NCI-H82 treated with DMSO at 0.1 percent for 48 hours (cell line): ENCODE measurements around the gene SLC2A6.

Experiments used
- DNase-seq: peaks from one replicate; lab custom pipeline; 2025; ENCODE audit not compliant: unreplicated experiment; lab: John Stamatoyannopoulos, UW

The SLC2A6 gene, protein sequence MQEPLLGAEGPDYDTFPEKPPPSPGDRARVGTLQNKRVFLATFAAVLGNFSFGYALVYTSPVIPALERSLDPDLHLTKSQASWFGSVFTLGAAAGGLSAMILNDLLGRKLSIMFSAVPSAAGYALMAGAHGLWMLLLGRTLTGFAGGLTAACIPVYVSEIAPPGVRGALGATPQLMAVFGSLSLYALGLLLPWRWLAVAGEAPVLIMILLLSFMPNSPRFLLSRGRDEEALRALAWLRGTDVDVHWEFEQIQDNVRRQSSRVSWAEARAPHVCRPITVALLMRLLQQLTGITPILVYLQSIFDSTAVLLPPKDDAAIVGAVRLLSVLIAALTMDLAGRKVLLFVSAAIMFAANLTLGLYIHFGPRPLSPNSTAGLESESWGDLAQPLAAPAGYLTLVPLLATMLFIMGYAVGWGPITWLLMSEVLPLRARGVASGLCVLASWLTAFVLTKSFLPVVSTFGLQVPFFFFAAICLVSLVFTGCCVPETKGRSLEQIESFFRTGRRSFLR

GRCh38 chr9:133478851-133479711 lies at the start of gene SLC2A6:
Gene SLC2A6, minus strand, starts transcription at chr9:133479099. Its CDS starts 40 bp downstream, at chr9:133479059.
- DNase-seq: peak; percentile 36

- no peak for DNase-seq
Observed at GRCh38 chr9:133528001-133528875, 49.3 kb upstream of the SLC2A6 start.

- DNase-seq: no peak
Observed at GRCh38 chr9:133527444-133527920, 48.6 kb upstream of the SLC2A6 start.

DNA sequence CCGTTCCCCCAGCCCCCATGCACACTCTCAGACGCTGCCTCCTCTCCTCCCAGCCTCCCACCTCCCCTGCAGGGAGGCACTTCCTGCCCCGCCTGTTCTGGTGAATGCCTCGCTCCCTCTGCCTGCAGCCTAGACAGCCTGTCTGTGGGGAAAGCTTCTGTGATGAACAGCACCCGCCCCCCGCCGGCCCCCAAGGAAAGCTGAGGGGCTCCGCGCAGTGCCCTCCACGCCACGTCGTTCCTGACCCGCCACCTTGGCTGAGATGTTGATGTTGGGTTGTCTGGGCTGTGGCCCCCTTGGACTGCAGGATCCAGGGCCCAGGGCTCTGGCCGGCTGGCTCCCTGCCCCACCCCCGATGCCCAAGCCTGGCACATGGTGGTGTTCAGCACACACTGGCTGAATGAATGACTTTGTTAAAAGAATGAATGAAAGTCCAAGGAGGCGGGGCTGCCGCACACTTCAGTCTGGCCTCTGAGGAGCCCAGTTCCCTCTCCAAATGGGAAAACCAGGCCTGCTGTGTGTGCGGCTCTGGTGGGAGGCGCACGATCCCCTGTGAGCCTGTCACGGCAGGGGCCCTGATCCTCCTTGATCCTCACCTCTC lies 47.9 kb upstream of the SLC2A6 start:
- DNase-seq: no peak

DNA sequence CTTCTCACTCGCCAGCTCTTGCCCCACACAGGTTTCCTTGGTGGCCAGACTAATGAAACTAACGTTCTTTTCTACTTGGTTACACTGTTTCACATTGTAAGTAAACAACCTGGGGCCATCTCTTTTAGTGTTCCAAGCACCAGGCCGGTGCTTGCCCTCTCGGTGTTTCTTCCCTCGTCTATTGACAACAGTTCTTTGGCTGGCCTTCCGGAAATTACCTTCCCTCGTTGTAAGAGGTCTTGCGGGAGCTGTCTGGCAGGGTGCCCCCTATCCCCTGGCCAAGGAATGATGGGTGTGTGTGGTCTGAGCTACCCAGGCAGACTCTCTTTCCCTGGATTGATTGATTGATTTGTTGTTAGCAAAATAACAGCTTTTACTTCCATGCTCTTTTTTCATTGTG lies 46.8 kb upstream of the SLC2A6 start:
- no peak for DNase-seq

- DNase-seq: no peak
Observed at GRCh38 chr9:133524679-133525228, 45.9 kb upstream of the SLC2A6 start, which contains the start of gene MYMK. Gene MYMK, minus strand, starts transcription at chr9:133524959. Its CDS starts 115 bp downstream, at chr9:133524844.

DNA sequence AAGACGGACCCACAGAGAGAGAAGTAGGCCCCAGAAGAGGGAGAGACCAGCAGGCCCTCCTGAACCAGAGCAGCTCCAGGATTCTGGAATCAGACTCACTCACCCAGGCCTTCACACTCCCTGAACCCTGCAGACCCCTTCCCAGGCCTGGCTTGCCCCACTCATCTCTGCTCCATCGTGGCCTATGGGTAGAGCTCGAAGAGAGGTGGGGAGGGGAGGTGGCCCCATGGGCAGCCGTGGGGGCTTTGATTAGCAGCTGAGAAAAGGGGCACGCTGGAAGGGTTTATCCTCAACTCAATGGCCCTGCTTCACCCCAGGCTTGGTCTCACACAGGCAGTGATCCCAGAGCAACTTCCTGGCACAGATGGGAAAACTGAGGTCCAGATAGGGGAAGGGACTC lies 45.2 kb upstream of the SLC2A6 start:
- no peak for DNase-seq

GRCh38 chr9:133523106-133523505 lies 44.2 kb upstream of the SLC2A6 start:
- no peak for DNase-seq

GRCh38 chr9:133522073-133522910 lies 43.4 kb upstream of the SLC2A6 start:
- DNase-seq: no peak

DNA sequence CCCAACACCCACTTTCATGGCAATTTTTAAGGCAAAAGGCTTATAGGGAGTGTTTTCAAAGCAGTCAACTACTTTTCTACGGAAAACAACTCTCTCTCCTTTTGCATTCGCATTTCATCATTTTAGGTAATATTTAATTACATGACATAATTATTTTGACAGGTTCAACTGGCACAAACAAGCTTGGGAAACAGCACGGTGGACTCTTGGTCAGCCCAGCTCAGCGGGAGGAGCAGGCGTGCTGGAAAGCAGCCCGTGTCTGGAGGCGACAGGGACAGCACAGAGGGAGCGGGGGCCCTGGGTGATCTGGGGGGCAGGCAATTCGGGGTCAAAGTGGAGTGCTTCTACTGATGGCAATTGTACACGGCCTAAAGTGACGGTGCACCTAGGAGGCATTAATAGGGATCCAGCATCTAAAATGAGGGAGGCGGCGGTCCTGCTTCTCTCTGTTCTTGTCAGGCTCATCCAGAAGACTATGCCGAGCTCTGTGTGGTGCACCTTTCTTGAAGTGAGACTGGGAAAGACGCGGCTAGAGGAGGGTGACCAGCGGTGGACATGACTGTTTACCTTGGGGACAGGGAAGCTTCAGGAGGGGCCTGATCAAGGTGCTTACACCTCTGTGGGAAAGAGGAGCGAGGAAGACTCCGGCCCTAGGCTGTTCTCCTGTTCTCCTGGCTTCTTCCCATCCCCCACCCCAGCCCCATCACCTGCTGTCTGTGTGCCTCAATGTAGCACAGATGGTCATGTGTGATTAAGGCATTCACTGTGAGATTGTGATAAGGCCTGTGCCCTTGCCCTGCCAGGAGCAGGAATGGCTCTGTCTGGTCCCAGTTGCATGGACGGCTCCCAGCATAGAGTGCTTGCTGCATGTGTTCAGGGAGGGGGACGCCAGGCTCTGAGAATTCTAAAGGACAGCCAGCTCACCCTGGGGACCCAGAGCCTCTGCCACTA lies 42.5 kb upstream of the SLC2A6 start:
- DNase-seq: no peak

GRCh38 chr9:133520121-133520835 lies 41.4 kb upstream of the SLC2A6 start:
- DNase-seq: no peak

- no peak for DNase-seq
Observed at GRCh38 chr9:133519693-133520092, 40.8 kb upstream of the SLC2A6 start.

DNA sequence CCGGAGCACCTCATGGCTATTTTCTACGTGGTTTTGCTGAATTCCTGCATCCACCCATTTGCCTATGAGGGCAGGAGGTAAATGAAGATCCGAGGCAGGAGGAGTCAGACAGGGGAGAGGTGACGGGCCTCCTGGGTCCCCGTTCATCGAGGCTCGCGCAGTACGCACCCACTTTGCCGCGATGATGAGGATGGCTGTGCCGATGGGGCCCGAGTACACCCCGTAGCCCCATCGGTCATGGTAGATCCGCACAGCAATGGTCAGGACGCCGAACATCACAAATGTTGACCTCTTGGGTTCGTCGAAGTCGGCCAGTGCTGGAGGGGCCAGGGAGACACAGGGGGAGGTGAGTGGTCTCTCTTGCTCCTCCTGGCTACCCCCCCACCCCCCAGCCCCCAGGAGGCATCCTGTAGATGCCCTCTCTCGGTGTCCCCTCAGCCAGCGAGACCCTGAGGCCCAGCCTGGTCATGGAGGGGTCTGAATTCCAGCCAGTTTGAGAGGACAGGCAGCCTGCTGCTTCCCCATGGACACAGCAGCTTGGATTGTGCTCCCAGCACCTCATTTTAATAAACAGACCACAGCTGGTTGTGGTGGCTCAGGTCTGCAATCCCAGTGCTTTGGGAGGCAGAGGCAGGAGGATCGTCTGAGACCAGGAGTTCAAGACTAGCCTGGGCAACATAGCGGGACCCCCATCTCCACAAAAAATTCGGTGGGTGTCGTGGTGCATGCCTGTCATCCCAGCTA lies 40.0 kb upstream of the SLC2A6 start:
- DNase-seq: no peak

GRCh38 chr9:133518200-133518599 lies 39.3 kb upstream of the SLC2A6 start:
- no peak for DNase-seq

GRCh38 chr9:133517711-133518110 lies 38.8 kb upstream of the SLC2A6 start:
- DNase-seq: no peak

- DNase-seq: no peak
Observed at GRCh38 chr9:133516961-133517350, 38.1 kb upstream of the SLC2A6 start.
